Raji (cell line): ENCODE results near the gene VIPR2.

Experiments
- POLR2A ChIP-seq: IDR thresholded peaks from 2 replicates; pipeline ENCODE4 v1.6.1; 2011; ENCODE audit warnings: low read depth, low read length, control low read depth; ENCODE audit not compliant: insufficient read depth

VIPR2 gene, protein sequence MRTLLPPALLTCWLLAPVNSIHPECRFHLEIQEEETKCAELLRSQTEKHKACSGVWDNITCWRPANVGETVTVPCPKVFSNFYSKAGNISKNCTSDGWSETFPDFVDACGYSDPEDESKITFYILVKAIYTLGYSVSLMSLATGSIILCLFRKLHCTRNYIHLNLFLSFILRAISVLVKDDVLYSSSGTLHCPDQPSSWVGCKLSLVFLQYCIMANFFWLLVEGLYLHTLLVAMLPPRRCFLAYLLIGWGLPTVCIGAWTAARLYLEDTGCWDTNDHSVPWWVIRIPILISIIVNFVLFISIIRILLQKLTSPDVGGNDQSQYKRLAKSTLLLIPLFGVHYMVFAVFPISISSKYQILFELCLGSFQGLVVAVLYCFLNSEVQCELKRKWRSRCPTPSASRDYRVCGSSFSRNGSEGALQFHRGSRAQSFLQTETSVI

DNA sequence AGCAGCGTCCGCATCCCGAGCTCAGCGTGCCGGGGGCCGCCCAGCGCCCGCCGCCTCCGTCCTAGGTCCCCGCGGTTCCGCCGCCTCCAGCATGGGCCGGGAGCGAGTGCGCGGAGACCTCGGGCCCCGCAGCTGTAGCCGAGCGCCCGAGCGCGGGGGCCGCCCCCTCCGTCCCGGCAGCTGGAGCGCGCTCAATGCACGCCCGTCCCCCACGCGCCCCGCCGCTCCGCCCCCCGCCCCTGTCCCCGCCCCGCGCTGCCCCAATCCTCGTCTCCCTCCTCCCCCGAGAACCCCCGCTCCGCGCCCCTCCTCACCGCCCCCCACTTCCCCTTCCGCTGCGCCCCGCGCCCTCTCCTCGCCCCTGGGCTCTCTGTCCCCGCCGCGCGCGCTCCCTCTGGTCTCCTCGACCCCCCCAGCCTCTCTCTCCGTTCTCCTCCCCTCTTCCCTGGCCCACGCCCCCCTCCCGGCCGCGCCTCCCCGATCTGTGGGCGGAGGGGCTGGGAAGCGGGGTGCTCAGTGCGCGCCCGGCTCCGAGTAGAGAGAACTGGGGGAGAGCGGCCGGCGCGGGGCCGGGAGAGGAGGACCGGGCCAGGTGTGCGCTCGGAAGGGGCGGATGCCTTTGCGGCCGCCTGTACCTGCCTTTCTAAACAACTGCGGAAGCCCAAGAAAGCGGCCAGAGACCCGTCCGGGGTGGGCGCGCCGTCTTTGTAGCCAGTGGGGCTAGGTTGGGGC lies at the start of gene VIPR2:
Gene VIPR2, minus strand, starts transcription at position 110 of the 732 bp plus-strand sequence. Its CDS starts 96 bp downstream, at position 14.
- no peak for TF ChIP-seq POLR2A

DNA sequence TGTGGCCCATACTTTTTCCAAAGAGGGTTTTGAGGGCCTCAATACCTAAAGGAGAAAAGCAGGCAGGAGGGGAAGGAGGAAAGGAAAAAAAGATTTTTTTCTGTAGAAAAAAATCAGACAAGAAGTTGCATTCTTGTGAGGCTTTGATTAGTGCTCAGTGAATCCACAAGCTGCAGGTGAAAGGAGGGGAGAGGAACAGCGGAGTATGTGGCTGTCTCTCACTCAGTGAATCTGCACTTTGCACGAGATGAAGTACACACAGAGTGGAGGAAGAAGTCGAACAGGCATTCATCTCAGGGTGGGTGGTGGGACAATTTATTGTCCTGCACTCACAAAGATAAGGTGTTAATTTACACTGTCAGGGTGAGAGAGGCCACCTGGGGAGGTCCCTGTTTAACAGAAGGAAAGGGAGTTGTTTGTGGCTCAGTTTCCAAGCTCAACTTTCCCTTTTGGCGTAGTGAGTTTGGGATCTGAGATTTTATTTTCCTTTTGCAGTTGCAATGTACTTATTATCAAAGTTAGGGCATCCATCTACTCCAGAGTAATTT lies 49.0 kb upstream of the VIPR2 start:
- no peak for TF ChIP-seq POLR2A

DNA sequence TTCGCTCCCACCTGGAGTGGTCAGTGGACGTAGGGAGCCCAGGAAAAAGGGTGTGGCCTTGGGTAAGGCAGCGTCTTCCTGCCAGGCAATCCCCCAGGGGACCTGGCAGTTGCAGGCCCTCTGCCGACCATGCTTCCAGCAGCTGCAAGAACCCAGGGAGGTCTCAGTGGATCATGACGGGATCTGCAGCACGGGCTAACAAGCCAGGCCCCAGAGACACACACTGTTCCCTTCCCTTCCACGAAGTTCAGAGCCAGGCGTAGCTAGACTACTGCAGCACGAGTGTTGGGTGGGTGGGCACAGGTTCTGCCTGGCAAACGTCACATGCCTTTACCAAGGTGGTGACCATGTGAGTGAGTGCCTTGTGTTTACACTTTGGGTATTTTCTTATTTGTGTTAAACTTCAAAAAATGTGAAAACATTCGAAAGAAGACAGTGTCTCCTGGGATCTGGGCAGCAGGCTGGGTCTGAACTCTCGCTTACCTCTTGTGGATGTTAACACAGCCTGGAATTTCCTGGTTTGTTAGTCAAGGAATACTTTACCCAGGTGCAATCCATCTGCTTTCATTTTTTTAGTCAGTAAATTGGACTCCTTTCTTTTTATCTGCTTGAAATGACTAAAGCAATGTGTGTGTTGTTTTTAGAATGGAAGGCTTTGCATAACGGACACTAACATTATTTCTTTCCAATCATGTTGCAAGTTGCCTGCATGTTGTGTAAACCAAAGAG lies 48.2 kb upstream of the VIPR2 start:
- TF ChIP-seq POLR2A, result no peak

DNA sequence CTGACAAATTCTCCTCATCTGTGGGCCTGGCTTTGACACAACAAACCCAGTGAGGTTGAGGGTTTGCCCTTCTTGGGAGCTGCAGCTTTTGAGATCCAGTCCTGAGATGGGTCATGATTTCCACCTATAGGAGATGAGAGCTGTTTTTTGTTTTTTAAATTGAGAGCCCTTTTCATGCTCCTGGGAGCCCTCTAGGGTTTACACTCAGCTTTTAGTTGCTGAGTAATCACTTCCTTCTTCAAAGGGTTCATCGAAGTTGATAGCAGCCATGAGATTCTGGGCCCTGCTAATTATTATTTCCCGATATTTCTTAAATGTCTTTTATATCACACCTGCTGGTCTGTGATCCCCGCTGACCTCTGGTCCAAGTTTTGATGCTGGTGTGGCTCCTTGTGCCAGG lies 47.3 kb upstream of the VIPR2 start:
- no peak for TF ChIP-seq POLR2A

DNA sequence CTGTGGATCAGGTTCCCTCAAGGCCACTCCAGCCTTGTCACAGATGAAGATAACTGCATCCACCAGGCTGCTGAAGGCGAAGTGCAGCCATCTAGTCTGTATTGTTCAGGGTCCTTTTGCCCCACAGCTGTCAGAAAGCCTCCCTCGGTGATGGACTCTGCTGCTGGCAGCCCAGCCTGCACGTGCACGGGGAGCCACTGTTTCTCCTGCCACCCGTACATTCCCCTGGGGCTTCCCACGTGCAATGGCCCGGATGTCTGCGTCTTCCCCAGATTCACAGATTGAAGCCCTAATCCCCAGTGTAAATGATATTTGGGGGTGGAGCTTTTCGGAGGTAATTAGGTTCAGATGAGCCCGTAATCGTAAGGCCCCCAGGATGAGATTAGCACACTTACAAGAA lies 46.6 kb upstream of the VIPR2 start:
- TF ChIP-seq POLR2A, result no peak

DNA sequence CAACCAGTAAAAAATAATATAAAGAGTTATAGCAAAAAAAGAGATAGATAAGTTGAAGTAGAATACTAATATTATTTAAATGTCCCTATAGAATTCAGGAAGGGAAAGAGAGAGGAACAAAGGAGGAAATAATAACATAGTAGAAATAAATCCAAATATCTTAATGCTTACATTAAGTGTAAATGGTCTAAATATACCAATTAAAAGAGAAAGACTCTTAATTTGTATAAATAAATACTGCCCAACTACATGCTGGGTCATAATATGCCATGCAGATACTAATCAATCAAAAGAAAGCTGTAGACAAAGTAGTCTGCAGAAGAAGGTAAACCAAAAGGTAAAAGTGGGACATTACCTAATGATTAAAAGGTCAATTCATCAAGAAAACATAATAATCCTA lies 43.3 kb upstream of the VIPR2 start:
- no peak for TF ChIP-seq POLR2A

DNA sequence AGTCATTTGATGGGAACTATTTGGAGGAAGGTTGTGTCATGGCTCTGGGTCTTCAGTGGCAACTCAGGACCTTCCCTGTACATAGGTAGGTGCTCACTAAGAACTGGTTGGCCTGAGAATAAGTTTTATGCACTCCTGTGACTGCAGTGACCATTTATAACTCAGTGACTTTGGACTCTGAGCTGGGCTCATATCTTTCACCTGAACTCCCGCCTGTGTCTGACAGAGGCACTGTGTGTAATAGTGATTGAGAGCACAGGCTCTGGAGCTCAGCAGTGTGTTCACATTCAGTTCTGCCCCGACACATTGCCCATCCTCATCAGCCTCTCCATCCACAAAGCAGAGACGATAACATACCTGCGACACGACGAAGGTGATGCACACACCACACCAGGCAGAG lies 34.6 kb upstream of the VIPR2 start:
- no peak for TF ChIP-seq POLR2A

DNA sequence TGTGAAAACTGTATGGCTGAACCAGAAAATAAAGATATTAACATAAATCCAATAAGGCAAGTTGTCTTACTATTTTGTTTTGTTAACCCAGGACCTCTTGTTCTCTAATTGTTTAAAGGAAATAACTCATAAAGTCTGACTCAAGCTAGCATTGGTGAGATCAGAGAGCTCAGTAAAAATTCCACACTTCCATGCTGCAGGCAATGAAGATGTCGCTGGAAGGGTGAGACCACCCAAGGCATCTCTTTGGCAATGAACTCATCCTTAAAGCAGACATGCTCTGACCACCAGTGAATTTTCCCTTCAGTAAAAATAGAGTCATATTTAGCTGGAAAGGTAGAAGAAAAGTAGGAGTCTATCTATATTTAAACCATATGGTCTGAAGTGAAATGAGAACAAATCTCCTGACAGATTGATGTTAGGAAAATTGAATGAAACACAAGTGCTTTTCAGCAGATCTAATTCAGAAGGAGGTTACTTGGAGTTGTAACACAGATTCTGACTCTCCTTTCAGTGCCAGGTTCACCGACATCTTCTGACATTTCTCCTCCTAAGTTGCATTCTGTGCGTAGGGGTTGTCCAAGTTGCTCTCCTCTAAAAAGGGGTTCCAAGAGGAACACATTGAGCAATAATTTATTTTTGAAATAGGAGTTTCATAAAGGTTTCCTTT lies 32.8 kb upstream of the VIPR2 start:
- no peak for TF ChIP-seq POLR2A

DNA sequence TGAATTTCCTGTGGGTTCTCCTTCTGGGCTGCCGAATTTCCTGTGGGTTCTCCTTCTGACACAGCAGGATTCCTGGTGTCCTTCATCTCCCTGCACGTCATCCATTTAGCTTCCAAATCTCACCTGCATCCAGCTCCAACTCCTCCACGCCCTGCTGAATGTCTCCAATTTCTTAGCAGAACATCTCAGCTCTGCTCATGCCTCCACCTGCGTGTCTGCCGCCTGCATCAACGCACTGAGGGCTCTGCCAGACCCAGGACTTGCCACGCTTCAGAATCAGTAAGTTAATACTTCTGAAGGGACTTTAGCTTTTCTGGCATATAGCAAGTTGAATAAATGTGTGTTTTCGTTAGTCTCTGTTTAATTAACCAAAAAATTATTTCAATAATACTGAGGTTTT lies 31.1 kb upstream of the VIPR2 start:
- TF ChIP-seq POLR2A, result no peak

DNA sequence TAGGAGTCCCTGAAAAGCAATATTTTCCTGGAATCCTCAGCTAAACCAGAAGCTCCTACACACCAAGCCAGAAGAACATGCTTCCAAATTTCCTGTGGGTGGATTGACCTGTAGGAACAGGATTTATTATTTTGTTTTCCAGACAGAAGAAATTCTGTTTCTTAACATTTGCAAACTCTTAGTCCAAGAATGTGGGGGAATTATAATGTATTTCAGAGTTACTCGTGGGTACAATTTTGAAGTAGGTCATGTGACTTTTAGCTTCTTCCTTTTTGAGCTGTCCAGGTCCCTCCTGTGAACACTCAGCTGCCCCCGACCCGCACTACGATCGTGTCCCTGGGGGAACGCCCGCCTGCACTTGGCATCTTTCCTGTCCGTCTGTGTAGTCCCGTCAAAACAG lies 27.7 kb upstream of the VIPR2 start:
- no peak for TF ChIP-seq POLR2A

DNA sequence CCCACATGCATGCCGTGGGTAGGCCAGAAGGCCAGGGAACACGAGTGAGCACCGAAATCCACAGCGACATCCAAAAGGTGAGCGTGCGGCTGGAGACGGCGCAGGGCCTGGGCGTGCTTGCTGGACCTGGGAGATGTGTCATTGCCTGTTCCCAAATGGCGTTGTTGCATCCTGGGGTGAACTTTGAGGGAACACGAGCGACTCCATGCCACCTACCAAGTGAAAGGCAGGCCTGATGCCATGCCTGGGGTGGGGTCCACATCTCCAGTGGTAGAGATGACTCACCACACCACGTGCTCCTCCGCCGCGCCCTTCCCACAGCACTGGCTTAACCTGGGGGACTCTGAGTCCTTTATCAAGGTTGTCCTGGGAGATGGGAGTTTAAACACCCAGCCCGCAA lies 24.7 kb upstream of the VIPR2 start:
- no peak for TF ChIP-seq POLR2A

DNA sequence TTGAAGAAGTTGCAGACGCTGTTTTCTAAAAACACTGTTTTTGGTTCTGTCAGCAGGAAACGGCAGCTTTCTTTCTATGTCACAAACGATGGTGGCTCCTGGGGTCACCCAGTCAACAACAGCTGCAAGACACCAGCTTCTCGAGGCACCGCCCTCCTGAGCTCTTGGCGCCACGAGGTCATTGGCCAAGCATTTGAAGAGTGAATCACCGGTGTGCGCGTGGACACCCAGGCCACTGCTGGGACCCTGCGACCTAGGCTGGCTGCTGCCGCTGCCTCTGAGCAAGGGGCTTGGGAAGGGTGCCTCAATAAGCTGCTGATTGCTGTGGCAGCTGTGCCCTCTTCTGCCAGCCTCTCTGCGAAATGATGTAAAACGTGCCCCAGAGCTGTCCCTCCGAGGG lies 22.5 kb upstream of the VIPR2 start:
- no peak for TF ChIP-seq POLR2A

DNA sequence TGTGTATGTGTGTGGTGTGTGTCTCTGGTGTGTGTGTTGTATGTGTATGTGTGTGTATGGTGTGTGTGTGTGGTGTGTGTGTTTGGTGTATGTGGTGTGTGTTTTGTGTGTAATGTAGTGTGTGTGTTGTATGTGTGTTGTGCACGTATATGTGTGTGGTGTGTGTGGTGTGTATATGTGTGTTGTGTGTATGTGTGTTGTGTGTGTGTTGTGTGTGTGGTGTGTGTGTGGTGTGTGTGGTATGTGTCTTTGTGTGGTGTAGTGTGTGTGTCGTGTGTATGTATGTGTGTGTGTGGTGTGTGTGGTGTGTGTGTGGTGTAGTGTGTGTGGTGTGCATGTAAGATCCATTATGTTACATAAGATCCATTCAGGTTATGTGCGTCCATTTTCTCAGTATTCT lies 21.9 kb upstream of the VIPR2 start:
- TF ChIP-seq POLR2A, result no peak

DNA sequence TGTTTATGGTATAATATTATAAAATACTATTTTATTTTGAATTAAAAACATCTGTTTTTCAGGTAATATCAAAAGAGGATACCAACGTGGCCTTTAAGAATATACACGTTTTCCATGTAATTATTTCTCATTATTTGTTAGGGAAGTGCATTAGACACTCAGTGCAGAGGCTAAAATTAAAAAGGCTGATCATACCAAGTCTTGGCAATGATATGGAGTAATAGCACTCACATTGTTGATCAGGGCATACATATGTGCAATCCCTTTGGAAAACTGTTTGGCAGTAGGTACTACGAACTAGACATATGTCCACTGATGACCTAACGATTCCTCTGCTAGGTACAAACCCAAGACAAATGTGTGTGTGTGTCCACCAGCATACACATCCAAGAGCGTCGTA lies 20.7 kb upstream of the VIPR2 start:
- no peak for TF ChIP-seq POLR2A

DNA sequence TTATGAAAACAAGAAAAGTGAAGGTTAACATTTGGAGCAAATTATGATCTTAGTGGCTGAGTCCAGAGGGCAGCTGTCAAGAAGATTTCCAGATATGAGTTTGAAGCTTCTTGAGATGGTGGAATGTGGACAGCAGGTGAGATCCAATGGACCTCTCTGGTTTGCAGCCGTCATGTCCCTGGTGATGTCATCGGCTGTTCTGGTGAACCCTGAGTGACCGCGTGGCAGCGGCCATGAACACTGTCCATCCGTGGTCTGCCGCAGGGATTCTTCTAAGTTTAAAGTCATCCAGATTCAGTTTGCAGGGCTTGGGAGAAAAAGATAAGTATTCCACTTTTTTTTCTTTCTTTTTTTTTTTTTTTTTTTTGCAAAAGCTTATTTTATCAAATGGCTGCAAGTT lies 15.8 kb upstream of the VIPR2 start:
- no peak for TF ChIP-seq POLR2A
